GM10266 (cell line): ENCODE measurements around the gene TMEM179B.

Source experiments
- DNase-seq: peaks from one replicate; pipeline ENCODE4 v3.0.0; 2012; ENCODE audit errors: extremely low spot score
- CTCF ChIP-seq: IDR thresholded peaks from 2 replicates; pipeline ENCODE4 v1.5.1; 2012; ENCODE audit warnings: mild to moderate bottlenecking, low read depth; ENCODE audit not compliant: control insufficient read depth, insufficient read depth; ENCODE audit errors: missing control alignments

Gene TMEM179B

GRCh38 chr11:62792202-62792575, 5.0 kb downstream of the TMEM179B start:
- no peak for DNase-seq
- TF ChIP-seq CTCF: no peak

GRCh38 chr11:62794201-62794775, 7.1 kb downstream of the TMEM179B start:
- DNase-seq: no peak

GRCh38 chr11:62796281-62796680, 9.1 kb downstream of the TMEM179B start:
- no peak for TF ChIP-seq CTCF
- no peak for DNase-seq

More at GRCh38 chr11:62794201-62794775, 7.1 kb downstream of the TMEM179B start:
- no peak for TF ChIP-seq CTCF

DNA sequence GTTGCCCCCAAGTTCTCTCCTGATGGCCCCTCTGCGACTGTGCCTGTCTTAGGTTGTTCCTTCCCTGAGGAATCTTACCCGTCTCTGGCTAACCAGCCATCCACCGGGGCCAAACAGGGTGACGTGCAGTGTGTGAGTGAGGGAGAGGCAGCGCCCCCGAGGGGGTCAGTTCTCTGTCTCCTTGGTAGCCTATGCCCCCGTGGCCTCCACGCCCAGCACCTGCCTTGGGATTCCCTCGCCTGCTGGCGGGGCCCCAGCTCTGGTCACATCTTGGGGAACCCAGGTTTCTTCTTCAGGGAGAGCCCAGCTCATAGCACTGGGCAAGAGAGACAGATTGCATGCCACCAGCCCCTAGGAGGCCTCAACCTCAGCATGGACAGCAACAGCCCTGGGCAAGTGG, 12.3 kb downstream of the TMEM179B start:
- DNase-seq: no peak
- TF ChIP-seq CTCF: no peak

- no peak for TF ChIP-seq CTCF
- DNase-seq: no peak
Observed at GRCh38 chr11:62801071-62801470, 13.9 kb downstream of the TMEM179B start.

DNA sequence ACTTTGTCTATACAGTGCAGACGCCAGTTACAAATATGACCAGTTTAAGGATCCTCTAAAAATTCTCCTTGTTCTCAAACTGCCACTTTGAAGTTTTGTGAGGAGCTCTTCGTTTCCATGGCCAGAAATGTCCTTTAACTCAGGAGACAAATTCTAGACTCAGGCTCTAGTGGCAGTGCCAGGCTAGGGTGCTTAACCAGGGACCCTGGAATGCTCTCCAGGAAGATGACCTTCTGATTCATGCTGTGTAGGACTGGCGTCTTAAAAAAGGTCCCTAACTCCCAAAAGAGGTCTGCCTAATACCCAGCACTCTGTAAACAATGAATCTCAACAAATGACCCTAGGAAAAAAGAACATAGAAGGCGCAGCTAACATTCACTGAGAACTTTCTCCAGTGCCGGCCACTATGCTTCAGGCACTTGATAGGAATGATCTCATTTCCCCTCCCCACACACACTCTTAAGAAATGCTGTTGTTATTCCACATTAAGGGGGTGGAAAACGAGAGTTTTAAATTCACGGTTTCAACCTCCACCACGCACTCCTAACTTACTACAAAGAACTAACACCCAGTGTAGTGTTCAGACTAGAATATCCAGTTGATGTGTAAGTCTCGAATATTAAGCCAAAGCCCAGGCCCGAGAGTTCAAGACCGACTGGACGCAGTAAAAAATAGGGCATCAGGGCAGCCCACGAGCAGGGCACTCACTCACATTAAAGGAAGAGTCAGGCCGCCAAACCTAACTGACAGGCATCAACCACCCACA, 17.3 kb downstream of the TMEM179B start:
- no peak for TF ChIP-seq CTCF
- DNase-seq: peak; percentile 54
